ENCODE data around the gene MYCBP. TPM values are rescaled to one million over a fixed set of nuclear protein-coding genes. Genes with fewer than 3 reads are reported as not detected.

Gene MYCBP
- total RNA-seq, 6 experiments from 2014 or later = 28.4 to 43.7 (median 36.3) TPM

DNA sequence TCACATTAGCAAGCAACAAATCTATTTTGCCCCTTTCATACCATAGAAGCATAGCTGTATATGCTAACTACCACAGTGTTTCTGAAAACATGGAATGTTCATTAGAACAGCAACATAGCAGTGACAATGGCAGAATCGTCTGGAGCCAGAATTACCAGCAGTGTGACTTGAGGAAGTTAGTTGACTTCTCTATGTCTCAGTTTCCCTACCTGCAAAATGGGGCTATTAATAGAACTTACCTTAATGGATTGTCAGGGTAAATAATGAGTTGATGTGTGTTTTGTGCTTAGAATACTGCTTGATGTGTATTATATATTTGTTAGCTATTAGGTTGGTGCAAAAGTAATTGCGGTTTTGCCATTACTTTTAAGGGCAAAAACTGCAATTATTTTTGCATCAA, 23.0 kb upstream of the MYCBP start:
- Mint-ChIP-seq H3K4me1 (ENCODE audit: low read depth) (peaks cover 32% of the 10 kb centered on the region), H3K36me3 (ENCODE audit: low read depth) (no peaks in the 10 kb centered on the region), H3K27me3 (ENCODE audit: insufficient read depth) (no peaks in the 10 kb centered on the region), H3K27ac (no peak overlapping the region), H3K4me3 (no peak overlapping the region), H3K9me3 (no peaks in the 10 kb centered on the region)
- no peak for DNase-seq
- no peak for TF ChIP-seq CTCF (IDR thresholded peaks at IDR 0.05)

GRCh38 chr1:38892976-38893375, 19.8 kb upstream of the MYCBP start:
- H3K27me3 Mint-ChIP-seq (ENCODE audit: insufficient read depth) = no peaks in the 10 kb centered on the region
- H3K27ac Mint-ChIP-seq = no peak overlapping the region
- DNase-seq = peak; percentile 25
- H3K36me3 Mint-ChIP-seq (ENCODE audit: low read depth) = no peaks in the 10 kb centered on the region
- H3K9me3 Mint-ChIP-seq = no peaks in the 10 kb centered on the region
- H3K4me1 Mint-ChIP-seq (ENCODE audit: low read depth) = peaks cover 22% of the 10 kb centered on the region
- no peak for TF ChIP-seq CTCF (IDR thresholded peaks at IDR 0.05)
- H3K4me3 Mint-ChIP-seq = no peak overlapping the region

DNA sequence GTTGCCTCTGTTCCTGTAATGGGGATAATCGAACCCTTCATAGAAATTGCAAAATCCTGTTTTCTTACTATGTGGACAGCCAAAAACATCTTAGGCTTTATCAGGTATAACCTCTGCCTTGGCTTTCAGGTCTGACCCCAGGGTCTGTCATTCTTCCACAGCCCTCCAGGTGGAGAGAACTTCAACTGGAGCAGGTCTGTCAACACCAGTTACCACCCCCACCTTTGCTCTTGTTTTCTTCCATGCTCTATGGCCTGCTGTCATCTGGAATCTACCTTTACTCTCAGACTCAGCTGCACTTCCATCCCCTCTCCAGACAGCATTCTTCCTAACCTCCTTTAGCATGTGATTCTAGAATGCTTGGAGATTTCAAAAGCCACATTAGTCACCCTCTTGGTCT, 18.6 kb upstream of the MYCBP start:
- TF ChIP-seq CTCF (IDR thresholded peaks at IDR 0.05) = peak; percentile 21; the same call in 1 of the 2 replicates
- Mint-ChIP-seq H3K4me1 (ENCODE audit: low read depth) (peaks cover 22% of the 10 kb centered on the region), H3K36me3 (ENCODE audit: low read depth) (no peaks in the 10 kb centered on the region), H3K9me3 (no peaks in the 10 kb centered on the region), H3K27ac (no peak overlapping the region), H3K27me3 (ENCODE audit: insufficient read depth) (no peaks in the 10 kb centered on the region), H3K4me3 (no peak overlapping the region)
- DNase-seq = no peak

- Mint-ChIP-seq H3K27ac (no peak overlapping the region), H3K36me3 (ENCODE audit: low read depth) (no peaks in the 10 kb centered on the region), H3K4me1 (ENCODE audit: low read depth) (peaks cover 22% of the 10 kb centered on the region), H3K9me3 (no peaks in the 10 kb centered on the region), H3K27me3 (ENCODE audit: insufficient read depth) (no peaks in the 10 kb centered on the region), H3K4me3 (no peak overlapping the region)
- TF ChIP-seq CTCF (IDR thresholded peaks at IDR 0.05) = no peak
- DNase-seq = no peak
These were observed 16.4 kb upstream of the MYCBP start for GRCh38 chr1:38889589-38889988.

DNA sequence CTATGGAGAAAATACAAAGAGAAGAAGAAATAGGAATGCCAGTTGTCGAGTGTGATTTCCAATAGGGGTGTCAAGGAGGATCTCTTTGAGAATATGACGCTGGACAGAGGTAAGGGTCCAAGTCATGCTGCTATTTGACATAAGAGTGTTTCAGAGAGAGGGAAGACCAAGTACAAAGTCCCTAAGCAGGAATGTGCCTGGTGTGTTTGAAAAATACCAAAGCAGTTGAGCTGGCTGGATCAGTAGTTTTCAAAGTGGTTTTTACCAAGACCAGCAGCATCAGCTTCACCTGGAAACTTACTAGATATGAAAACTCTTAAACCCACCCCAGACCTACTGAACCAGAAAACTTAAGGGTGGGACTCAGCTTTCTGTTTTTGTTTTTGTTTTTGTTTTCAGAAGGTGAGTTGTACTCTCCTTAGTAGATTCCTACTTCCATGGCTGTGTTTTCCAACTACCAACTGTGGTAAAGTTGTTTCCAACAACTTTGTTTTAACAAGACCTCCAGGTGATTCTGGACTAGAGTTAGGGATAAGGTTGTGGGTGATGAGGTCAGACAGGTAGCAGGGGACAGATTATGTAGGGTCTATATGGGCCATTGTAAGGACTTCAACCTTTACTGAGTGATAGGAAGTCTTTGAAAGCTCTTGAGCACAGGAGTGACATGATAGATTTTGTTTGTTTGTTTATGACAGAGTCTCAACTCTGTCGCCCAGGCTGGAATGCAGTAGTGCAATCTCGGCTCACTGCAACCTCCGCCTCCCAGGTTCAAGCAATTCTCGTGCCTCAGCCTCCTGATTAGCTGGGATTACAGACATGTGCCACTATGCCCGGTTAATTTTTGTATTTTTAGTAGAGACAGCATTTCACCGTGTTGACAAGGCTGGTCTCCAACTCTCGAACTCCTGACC, 15.5 kb upstream of the MYCBP start:
- no peak for DNase-seq
- H3K9me3 Mint-ChIP-seq = no peaks in the 10 kb centered on the region
- no peak overlapping the region for H3K4me3 Mint-ChIP-seq
- H3K4me1 Mint-ChIP-seq (ENCODE audit: low read depth) = peaks cover 20% of the 10 kb centered on the region
- H3K27me3 Mint-ChIP-seq (ENCODE audit: insufficient read depth) = no peaks in the 10 kb centered on the region
- no peak overlapping the region for H3K27ac Mint-ChIP-seq
- TF ChIP-seq CTCF (IDR thresholded peaks at IDR 0.05) = no peak
- H3K36me3 Mint-ChIP-seq (ENCODE audit: low read depth) = no peaks in the 10 kb centered on the region

Measured in HFFc6 (cell line).